K562 (cell line): Measurements from ENCODE around the gene THEM5. TPM values are rescaled to one million over a fixed set of nuclear protein-coding genes. Genes with fewer than 3 reads are reported as not detected.

Experiments used
- ATAC-seq: fragments of 200-7000 bp; cut with Tn5 transposase; 3 replicates; pipeline ENCODE4 v1.9.1; 2020; ENCODE audit warnings: moderate library complexity
- BruUV-seq: library from RNA; stranded (reverse); fragments of 400-500 nt; replicated peaks from 2 replicates; lab custom pipeline; 2021; lab: Mats Ljungman, UMichigan
- CTCF ChIA-PET: fragments of 300-600 bp; formaldehyde crosslinking; extraction: SDS; loops from one replicate; lab custom pipeline; 2021; ENCODE audit warnings: low intra/inter-chr PET ratio; lab: Yijun Ruan, JAX
- POLR2A ChIA-PET: fragments of 300-600, 350-650 bp; sonication (Branson Sonifier 250); formaldehyde crosslinking; extraction: SDS; loops from one replicate; lab custom pipeline; 2021; ENCODE audit warnings: antibody characterized with exemption, inconsistent platforms; lab: Yijun Ruan, JAX
- DNase-seq, 4 experiments: peaks; one replicate each; pipeline versions ENCODE4 v3.0.0 to v3.0.0-alpha.2; 2011 to 2018; ENCODE audit warnings: low spot score in 3 of 4, mixed read lengths in 3 of 4; ENCODE audit errors: extremely low read depth in 1 of 4
- FAIRE-seq: peaks from 2 replicates; lab custom pipeline; 2011; peaks lifted over from hg19 to GRCh38; lab: Jason Lieb, UNC
- H2AFZ ChIP-seq: 2 replicates; pipeline ENCODE4 v1.6.0; 2011; ENCODE audit warnings: low read depth, low read length, control low read depth, inconsistent platforms
- H3K27ac ChIP-seq: fragments of 200-600 bp; 3 replicates; pipeline ENCODE4 v1.8.0; 2011; ENCODE audit warnings: low read depth, mild to moderate bottlenecking, control low read depth, inconsistent platforms, low read length, moderate library complexity, mixed read lengths; ENCODE audit errors: extremely low read depth
- H3K27me3 ChIP-seq, 2 experiments: fragments of 300-600 bp in 1 of 2; 2 replicates in 1 of 2; 3 replicates in 1 of 2; pipeline versions ENCODE4 v1.6.0 to v1.8.0; 2011; ENCODE audit warnings: inconsistent platforms in 2 of 2, low read length in 2 of 2, mild to moderate bottlenecking in 1 of 2, mixed read lengths in 1 of 2, moderate library complexity in 1 of 2; ENCODE audit not compliant: control insufficient read depth in 2 of 2, insufficient read depth in 2 of 2
- H3K36me3 ChIP-seq: fragments of 300-600 bp; 3 replicates; pipeline ENCODE4 v1.8.0; 2011; ENCODE audit warnings: mild to moderate bottlenecking, low read length, inconsistent platforms; ENCODE audit not compliant: control insufficient read depth, insufficient read depth
- H3K4me1 ChIP-seq, 2 experiments: fragments of 200-600 bp in 1 of 2; replicated peaks in 1 of 2; 2 replicates in 1 of 2; 3 replicates in 1 of 2; pipeline versions ENCODE4 v1.5.1 to v1.8.0; 2011; ENCODE audit warnings: inconsistent platforms in 2 of 2, low read length in 2 of 2, mild to moderate bottlenecking in 1 of 2, mixed read lengths in 1 of 2, moderate library complexity in 1 of 2; ENCODE audit not compliant: control insufficient read depth in 2 of 2, insufficient read depth in 2 of 2
- H3K4me2 ChIP-seq: 2 replicates; pipeline ENCODE4 v1.6.1; 2011; ENCODE audit warnings: low read length, control low read depth, inconsistent platforms, mixed read lengths; ENCODE audit not compliant: insufficient read depth
- H3K4me3 ChIP-seq: fragments of 200-600 bp; sonication (generic), shearing (Covaris generic); 2 replicates; pipeline ENCODE4 v1.5.1; 2016; ENCODE audit warnings: control low read depth, inconsistent platforms
- H3K79me2 ChIP-seq: fragments of 200-600 bp; 3 replicates; pipeline ENCODE4 v1.8.0; 2011; ENCODE audit warnings: low read length, inconsistent platforms; ENCODE audit not compliant: control insufficient read depth, insufficient read depth
- H3K9ac ChIP-seq, 2 experiments: 2 replicates each; pipeline versions ENCODE4 v1.6.0 to v1.6.1; 2011; ENCODE audit warnings: low read depth in 2 of 2, low read length in 2 of 2, control low read depth in 1 of 2, inconsistent platforms in 1 of 2, mild to moderate bottlenecking in 1 of 2, mixed read lengths in 1 of 2; ENCODE audit not compliant: insufficient read depth in 1 of 2
- H3K9me1 ChIP-seq: one replicate; pipeline ENCODE4 v1.6.0; 2011; ENCODE audit warnings: inconsistent platforms, mild to moderate bottlenecking, low read length, moderate library complexity; ENCODE audit not compliant: control insufficient read depth, insufficient read depth
- H3K9me3 ChIP-seq: replicated peaks from 2 replicates; pipeline ENCODE4 v1.5.1; 2011; ENCODE audit warnings: low read depth, low read length, inconsistent platforms; ENCODE audit not compliant: control insufficient read depth, insufficient read depth
- H4K20me1 ChIP-seq: replicated peaks from 2 replicates; pipeline ENCODE4 v1.6.1; 2011; ENCODE audit warnings: low read length, inconsistent platforms, mixed read lengths; ENCODE audit not compliant: control insufficient read depth, insufficient read depth
- BRD4 ChIP-seq: fragments of 200-600 bp; sonication (generic); IDR thresholded peaks from 2 replicates; pipeline ENCODE4 v1.6.1; 2017; ENCODE audit warnings: inconsistent platforms
- BRF2 ChIP-seq: IDR thresholded peaks from 3 replicates; pipeline ENCODE4 v1.6.1; 2011; ENCODE audit warnings: borderline replicate concordance, mild to moderate bottlenecking; ENCODE audit not compliant: insufficient read length, insufficient read depth
- C11orf30 ChIP-seq: fragments of 450-650 bp; IDR thresholded peaks from 2 replicates; pipeline ENCODE4 v1.6.1; 2016; ENCODE audit warnings: low read depth, mild to moderate bottlenecking
- CXXC5 ChIP-seq: fragments of 250-450 bp; sonication (Bioruptor Pico); IDR thresholded peaks from 2 replicates; pipeline ENCODE4 v1.8.0; 2022; ENCODE audit warnings: inconsistent platforms, mild to moderate bottlenecking, moderate library complexity
- EHMT2 ChIP-seq: fragments of 450-650 bp; IDR thresholded peaks from 2 replicates; pipeline ENCODE4 v1.6.1; 2018; ENCODE audit warnings: antibody characterized with exemption
- FOXK2 ChIP-seq, 2 experiments: fragments of 450-650 bp; IDR thresholded peaks in 1 of 2; conservative IDR thresholded peaks in 1 of 2; 2 replicates each; pipeline ENCODE4 v1.6.1; 2016; ENCODE audit warnings: low read depth in 2 of 2, mild to moderate bottlenecking in 1 of 2
- HDAC6 ChIP-seq: IDR thresholded peaks from 2 replicates; pipeline ENCODE4 v1.6.1; 2012; ENCODE audit warnings: low read depth, mild to moderate bottlenecking, control low read depth, inconsistent platforms, low read length, moderate library complexity
- HEY1 ChIP-seq: fragments of 250-450 bp; sonication (Bioruptor Pico); IDR thresholded peaks from 2 replicates; pipeline ENCODE4 v1.5.0; 2020; ENCODE audit warnings: mild to moderate bottlenecking, moderate library complexity, borderline replicate concordance
- HMGXB4 ChIP-seq: sonication (generic); formaldehyde crosslinking; IDR thresholded peaks from 2 replicates; pipeline ENCODE4 v1.8.1; 2023; ENCODE audit warnings: mild to moderate bottlenecking, missing genetic modification reagents
- MLX ChIP-seq, 2 experiments: fragments of 450-650 bp in 1 of 2; sonication (generic) in 1 of 2; formaldehyde crosslinking; conservative IDR thresholded peaks; 2 replicates each; pipeline versions ENCODE4 v1.4.0 to v1.8.1; 2020 to 2022; ENCODE audit warnings: mild to moderate bottlenecking in 1 of 2, missing genetic modification reagents in 1 of 2
- MTF1 ChIP-seq: fragments of 250-450 bp; sonication (Bioruptor Pico); IDR thresholded peaks from 2 replicates; pipeline ENCODE4 v1.9.0; 2021; ENCODE audit warnings: moderate library complexity, mild to moderate bottlenecking, inconsistent platforms, borderline replicate concordance
- POLR2B ChIP-seq: fragments of 450-650 bp; IDR thresholded peaks from 2 replicates; pipeline ENCODE4 v1.6.1; 2018; ENCODE audit warnings: low read depth; ENCODE audit not compliant: partially characterized antibody
- RBM22 ChIP-seq: fragments of 200-400 bp; formaldehyde crosslinking; IDR thresholded peaks from 2 replicates; pipeline ENCODE4 v1.6.1; 2018; ENCODE audit warnings: low read length, low read depth; ENCODE audit not compliant: poor library complexity, severe bottlenecking
- SMARCA5 ChIP-seq: fragments of 450-650 bp; IDR thresholded peaks from 2 replicates; pipeline ENCODE4 v1.6.1; 2016
- SNAPC5 ChIP-seq: fragments of 250-450 bp; sonication (Bioruptor Pico); IDR thresholded peaks from 2 replicates; pipeline ENCODE4 v1.8.0; 2021; ENCODE audit warnings: moderate library complexity, mild to moderate bottlenecking, inconsistent platforms
- ZBTB5 ChIP-seq: fragments of 450-650 bp; IDR thresholded peaks from 2 replicates; pipeline ENCODE4 v1.6.1; 2017; ENCODE audit warnings: antibody characterized with exemption
- ZKSCAN1 ChIP-seq: fragments of 150-350 bp; IDR thresholded peaks from 2 replicates; pipeline ENCODE4 v1.6.1; 2016; ENCODE audit warnings: low read depth, low read length
- ZNF668 ChIP-seq: fragments of 250-450 bp; sonication (Bioruptor Pico); IDR thresholded peaks from 2 replicates; pipeline ENCODE4 v1.8.0; 2022; ENCODE audit warnings: mild to moderate bottlenecking, inconsistent platforms
- ZSCAN32 ChIP-seq: fragments of 450-650 bp; formaldehyde crosslinking; IDR thresholded peaks from 2 replicates; pipeline ENCODE4 v1.4.0; 2020; ENCODE audit warnings: mild to moderate bottlenecking, moderate library complexity
- WGBS: fragments of 100-300 bp; shearing (Covaris generic); methylation state at CpG from one replicate; pipeline ENCODE4 v1.1.6; 2016; ENCODE audit warnings: low coverage, mixed read lengths; ENCODE audit not compliant: insufficient coverage; ENCODE audit errors: missing lambda C conversion rate; 5-methylcytosine and 5-hydroxymethylcytosine counted together
- in situ Hi-C: fragments of 300-500 bp; cut with MboI; formaldehyde crosslinking; loops from 4 replicates; pipeline ENCODE4 v1.15.0; 2018; ENCODE audit warnings: inconsistent platforms, mixed read lengths
- intact Hi-C: fragments of 100-400 bp; cut with micrococcal nuclease; formaldehyde crosslinking; loops from 2 replicates; pipeline ENCODE4 v1.14.2; 2022
- polyA plus RNA-seq, 8 experiments: library from polyadenylated mRNA; depleted of rRNA in 4 of 8; stranded (reverse) in 5 of 8; unstranded in 3 of 8; fragments of >200 nt; fragmentation: Nextera tagmentation in 2 of 8; fragmentation: Illumina TruSeq in 1 of 8; extraction: Ambion mirVana in 2 of 8; extraction: Trizol in 1 of 8; gene quantifications; 2 replicates each; pipeline versions ENCODE4 v1.2.1 to v1.2.3, GENCODE V29; 2011 to 2014; ENCODE audit warnings: inconsistent platforms in 1 of 8, missing spikeins in 1 of 8
- total RNA-seq, 7 experiments: library from RNA; depleted of rRNA in 6 of 7; stranded (reverse); fragments of >200 nt in 6 of 7; fragmentation: Illumina TruSeq in 2 of 7; extraction: Trizol in 2 of 7; gene quantifications; 2 replicates each; pipeline versions ENCODE4 v1.2.1 to v1.2.3, GENCODE V29; 2011 to 2021; ENCODE audit warnings: low replicate concordance in 1 of 7

THEM5 gene
- total and polyA plus RNA-seq, 9 of the 15 experiments (the other 6 are each of a cell fraction or from before 2014, with no cell fraction given) = not detected

GRCh38 chr1:151837884-151838221, 15.7 kb downstream of the THEM5 start:
- no peak overlapping the region for H3K4me2 ChIP-seq
- DNase-seq (no peak), FAIRE-seq (no peak), ATAC-seq (no peak)
- H2AFZ ChIP-seq = no peak overlapping the region
- ChIA-PET CTCF (interaction anchor here (2.7 kb wide), 1 partner anchor 145 kb away, joined by 26 read pairs; no protein-coding TSS in a partner anchor), POLR2A (no interaction called here)
- H3K9ac ChIP-seq = no peak overlapping the region
- no peaks in the 10 kb centered on the region for H3K9me3 ChIP-seq
- H3K36me3 ChIP-seq = no peaks in the 10 kb centered on the region
- 39% methylated on average over 11 of the region's 26 CpGs for WGBS
- H3K27ac ChIP-seq = no peak overlapping the region
- no TSS peak for BruUV-seq
- H3K9me1 ChIP-seq = no peaks in the 10 kb centered on the region
- in situ Hi-C loops (no loop called here), intact Hi-C loops (loop anchor here (2.0 to 5.0 kb wide), 3 partner anchors 103 to 536 kb away; no protein-coding TSS in a partner anchor)
- no peak overlapping the region for H3K4me3 ChIP-seq
- no peaks in the 10 kb centered on the region for H3K79me2 ChIP-seq
- H3K4me1 ChIP-seq = peaks cover 0 to 13% of the 10 kb centered on the region in 2 experiments; a peak in 2 of 5 replicates
- peaks cover 4 to 12% of the 10 kb centered on the region in 2 experiments; a peak in 3 of 5 replicates for H3K27me3 ChIP-seq
- no peaks in the 10 kb centered on the region for H4K20me1 ChIP-seq
- no peak for TF ChIP-seq EHMT2
- no peak for TF ChIP-seq ZKSCAN1
- no peak for TF ChIP-seq HEY1
- TF ChIP-seq ZNF668 (CRISPR knock-in tag) = no peak
- no peak for TF ChIP-seq RBM22
- TF ChIP-seq HDAC6 = no peak
- no peak for TF ChIP-seq BRF2
- no peak for TF ChIP-seq SNAPC5 (CRISPR knock-in tag)
- TF ChIP-seq ZSCAN32 = no peak
- TF ChIP-seq ZBTB5 = no peak
- no peak for TF ChIP-seq FOXK2 (conservative IDR thresholded peaks at IDR 0.05 in 1 of 2, IDR thresholded peaks at IDR 0.05 in 1 of 2; ENCODE audit: low read depth in 2 of 2)
- TF ChIP-seq HMGXB4 (CRISPR knock-in tag) = no peak
- TF ChIP-seq POLR2B = no peak
- TF ChIP-seq BRD4 = no peak
- no peak for TF ChIP-seq CXXC5 (CRISPR knock-in tag)
- no peak for TF ChIP-seq SMARCA5
- no peak for TF ChIP-seq MTF1
- no peak for TF ChIP-seq MLX (CRISPR knock-in tag; conservative IDR thresholded peaks at IDR 0.05)
- no peak for TF ChIP-seq C11orf30
